NCI-H128 (cell line): Measurements from ENCODE around the gene HEBP1.

ENCODE experiments used
- DNase-seq: peaks from one replicate; lab custom pipeline; 2025; ENCODE audit not compliant: unreplicated experiment; lab: John Stamatoyannopoulos, UW

HEBP1 gene

DNA sequence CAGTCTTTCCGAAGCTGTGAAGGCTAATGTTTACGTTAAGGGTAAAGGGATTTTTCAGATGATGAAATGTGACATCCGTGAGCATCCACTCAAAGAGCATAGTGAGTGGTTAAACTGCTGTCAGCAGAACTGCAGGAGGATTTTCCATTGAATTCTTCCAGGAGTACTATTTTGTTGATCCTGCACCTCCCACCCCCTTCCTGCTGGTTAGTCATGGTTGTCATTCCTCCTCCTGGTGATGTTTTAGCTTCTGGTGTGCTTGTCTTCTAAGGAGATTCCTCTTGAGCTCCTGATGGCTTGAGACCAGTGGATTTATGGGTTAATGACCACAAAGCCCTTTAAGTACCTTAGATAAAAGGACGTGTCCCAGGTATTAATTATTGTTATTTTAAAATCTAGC, 45.7 kb downstream of the HEBP1 start:
- DNase-seq, result no peak

DNA sequence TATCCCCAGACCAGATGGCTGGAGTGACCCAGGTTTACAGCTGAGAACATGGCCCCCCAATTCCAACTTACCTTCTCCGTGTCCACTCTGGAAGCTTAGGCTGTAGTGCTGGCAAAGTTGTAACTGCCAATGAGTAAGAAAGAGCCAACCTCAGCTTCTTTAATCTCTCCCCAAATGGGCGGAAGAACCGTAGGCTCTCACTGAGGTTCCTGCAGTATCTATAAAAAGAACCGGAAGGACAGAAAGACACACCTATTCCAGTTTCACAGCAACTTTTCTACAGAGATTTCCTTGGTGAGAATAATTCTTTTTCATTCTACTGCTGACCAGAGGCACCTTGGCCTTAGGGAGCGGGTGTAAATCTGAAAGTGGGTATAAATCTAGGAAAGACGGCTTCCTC, 48.0 kb downstream of the HEBP1 start, which contains the start of gene GPRC5D:
GPRC5D (minus strand) TSS at position 135 of the 400 bp plus-strand sequence. CDS start 1,786 bp downstream, outside the sequence.
- DNase-seq, result no peak

DNA sequence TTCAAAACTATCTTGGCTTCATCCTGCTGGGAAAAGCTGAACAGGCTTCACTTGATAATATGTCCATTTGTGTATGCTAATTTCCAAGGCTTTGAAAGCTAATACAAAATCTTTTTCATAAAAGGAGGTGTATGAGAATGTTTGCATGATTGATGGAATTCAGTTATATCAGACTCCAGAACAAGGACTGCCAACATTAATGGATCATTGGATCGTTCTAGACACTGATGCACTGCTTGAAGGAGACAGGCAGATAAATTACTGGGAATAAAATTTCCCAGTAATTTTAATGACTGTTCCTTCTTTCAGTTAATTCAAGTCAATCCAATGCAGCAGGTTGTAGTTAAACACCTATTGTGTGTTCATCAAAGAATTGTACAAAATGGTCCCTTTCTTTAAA, 48.6 kb downstream of the HEBP1 start:
- DNase-seq, result no peak

DNA sequence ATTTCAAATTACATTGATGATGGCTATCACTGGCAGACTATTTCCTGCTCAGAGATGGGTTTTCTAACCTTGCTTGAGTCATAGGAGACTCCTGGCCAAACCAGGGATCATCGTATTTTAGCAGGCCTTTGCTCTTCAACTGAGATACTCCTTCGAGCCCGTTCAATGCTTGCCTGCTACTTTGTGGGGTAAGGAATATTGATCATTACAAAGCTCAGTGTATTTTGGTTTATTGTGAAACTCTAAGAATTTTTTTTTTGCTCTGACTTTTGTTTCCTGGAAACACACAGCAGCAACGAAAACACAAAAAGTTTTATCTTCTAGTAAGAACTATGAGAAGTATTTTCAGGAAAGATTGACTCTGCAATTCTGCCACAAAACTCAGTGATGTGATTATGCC, 52.2 kb downstream of the HEBP1 start:
- DNase-seq, result no peak

DNA sequence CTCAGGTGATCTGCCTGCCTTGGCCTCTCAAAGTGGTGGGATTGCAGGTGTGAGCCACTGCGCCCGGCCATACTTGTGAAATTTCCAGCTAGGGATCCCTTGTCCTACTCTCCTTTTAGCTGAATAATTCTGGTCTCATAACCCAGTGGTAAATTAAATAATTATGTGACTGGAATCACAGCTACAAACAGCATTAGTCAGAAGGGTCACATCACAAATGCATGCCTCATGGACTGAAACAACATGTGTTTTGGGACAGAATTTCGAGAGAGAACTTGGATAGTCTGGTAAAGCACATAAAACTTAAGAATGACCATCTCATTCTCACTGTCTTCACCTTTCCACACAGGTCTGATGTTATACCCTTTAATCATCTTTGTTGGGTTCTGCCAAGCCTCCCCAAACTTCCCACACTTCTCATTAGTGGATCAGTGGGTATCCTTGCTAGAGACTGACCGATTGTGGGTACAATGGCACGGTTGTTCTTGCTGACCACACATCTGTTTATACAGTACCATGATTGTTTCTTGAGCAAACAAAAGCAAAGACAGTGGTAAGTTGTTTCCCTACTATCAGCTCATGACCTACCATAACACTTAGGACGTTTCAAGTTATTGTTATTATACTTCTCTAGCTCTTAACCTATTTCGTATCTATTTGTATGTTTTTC, 53.2 kb downstream of the HEBP1 start:
- no peak for DNase-seq

DNA sequence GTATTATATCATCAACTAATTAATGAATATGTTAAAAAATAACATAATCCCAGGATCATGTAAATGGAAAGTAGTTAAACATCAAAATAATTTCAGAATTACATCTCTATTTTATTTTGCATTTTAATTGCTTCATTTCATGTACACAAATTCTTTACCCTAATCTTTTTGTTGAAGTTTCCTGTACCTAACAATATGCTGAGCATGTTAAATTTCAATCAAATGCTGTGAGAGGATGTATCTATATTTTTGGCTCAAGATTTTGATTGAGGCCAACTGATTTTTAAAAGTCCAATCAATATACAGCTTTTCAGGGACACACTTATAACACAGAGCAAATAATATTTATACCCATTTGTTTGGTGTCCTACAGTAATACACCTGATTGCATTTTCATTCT, 54.5 kb downstream of the HEBP1 start:
- no peak for DNase-seq

DNA sequence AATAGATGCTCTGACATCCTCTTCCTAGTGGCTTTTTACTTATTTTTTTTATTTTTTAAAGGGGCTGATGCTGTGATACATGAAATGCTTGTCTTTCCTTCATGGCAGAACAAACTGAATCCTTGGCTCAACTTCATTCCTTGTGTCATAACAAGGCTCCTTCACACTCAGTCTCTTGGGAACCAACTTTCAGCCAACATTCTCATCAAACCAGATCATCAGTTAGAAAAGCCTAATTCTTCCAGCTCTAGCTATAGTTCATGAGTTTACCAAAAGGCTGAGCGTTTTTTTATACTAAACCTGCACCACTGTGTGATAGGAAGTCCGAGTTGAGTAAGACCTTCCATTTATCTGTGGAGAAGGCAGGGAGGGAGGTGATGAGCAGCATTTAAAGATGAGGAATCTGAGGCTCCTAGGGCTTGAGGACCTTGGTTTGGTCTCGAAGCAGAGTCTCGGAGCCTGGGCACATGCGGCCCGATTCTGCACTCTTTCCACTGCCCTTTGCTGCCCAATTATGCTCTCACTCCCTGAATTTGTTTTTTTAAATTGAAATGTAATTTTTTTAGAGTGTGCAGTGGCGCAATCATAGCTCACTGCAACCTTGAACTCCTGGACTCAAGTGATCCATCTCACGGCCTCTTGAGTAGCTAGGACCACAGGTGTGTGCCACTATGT, 56.3 kb downstream of the HEBP1 start:
- DNase-seq, result no peak

DNA sequence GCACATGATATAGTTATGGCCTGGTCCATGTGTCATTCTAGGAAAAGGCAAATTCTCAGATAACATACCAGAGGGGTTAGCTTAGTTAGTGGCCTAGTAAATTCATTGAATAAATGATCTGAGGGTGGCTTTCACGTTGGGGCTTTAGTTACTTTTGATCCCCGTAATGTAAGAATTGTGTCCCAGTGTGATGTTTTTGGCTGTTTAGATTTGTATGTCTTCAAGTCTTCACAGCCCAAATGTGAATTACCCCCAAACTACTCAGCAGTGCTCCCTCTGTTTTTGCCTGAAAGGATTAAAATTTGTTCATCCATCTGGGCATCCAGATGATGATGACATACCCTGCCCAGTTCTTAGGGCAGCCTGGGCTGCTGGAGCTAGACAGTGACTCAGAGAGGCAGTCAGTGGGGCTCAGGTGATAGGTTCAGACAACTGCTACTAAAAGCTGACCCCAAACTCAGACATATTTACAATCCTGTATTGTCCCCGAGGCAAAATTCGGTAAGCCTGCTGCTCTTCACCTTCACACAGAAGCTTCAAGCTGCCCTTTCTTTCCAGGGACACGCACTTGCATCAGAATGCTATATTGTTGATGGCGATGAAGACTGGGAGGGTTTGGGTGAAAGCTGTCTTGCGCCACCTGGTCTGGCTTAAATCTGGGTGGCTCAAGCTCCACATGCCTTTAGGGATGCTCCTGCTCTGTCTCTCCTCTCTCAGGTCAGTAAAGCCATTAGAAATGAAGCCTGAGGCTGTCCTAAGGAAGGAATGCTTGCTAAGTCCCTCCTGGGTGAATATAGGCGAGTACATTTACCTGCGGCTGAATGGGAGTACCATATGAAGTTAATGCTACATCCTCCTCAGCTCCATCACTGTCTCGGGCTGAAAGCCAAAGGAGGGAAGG, 58.4 kb downstream of the HEBP1 start:
- no peak for DNase-seq

DNA sequence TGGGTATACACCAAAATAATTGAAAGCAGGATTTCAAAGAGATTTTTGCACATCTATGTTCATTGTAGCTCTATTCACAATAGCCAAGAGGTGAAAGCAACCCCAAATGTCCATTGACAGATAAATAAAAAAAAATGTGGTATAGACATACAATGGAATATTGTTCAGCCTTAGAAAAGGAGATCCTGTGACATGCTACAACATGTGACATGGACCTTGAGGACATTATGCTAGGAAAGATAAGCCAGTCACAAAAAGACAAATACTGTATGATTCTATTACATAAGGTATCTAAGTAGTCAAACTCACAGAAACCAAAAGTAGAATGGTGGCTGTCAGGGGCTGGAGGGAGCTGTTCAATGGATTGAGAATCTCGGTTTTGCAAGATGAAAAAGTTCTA, 60.2 kb downstream of the HEBP1 start:
- no peak for DNase-seq

DNA sequence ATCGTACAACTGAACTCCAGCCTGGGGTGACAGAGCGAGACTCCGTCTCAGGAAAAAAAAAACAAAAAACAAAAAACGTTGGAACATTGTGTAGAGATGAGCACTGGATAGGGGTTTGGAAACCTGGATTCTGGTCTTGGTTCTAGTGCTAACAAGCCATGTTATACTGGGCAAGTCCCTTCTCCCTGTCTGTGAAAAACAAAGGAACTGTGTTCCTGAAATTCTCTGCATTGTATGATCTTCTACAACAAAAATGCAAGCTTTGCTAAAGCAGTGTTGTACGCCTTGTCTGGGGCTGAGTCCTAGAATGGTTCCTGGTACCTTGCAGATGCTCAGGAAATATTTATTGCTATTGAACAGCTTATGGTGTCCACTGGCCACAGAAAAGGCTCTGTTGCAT, 61.5 kb downstream of the HEBP1 start:
- no peak for DNase-seq

DNA sequence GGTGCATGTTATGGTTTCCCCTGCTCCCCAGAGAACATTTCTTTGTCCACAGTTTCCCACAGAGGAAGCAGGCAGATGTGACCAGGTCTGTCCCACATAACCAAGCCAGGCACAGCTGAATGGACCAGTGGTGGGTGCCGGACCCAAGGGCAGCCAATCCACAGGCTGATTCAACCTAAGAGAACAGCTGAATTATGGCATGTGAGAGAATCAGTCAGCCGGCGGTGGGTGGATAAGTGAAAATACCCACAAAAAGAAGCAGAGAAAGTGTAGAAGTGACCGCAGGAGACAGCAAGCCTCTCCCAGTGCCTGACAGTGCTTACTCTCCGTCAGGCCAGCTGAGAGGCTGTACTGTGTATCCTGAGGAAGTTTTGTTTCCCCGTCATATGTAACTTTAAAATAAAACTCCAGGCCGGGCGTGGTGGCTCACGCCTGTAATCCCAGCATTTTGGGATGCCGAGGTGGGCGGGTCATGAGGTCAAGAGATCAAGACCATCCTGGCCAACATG, 63.0 kb downstream of the HEBP1 start:
- DNase-seq, result no peak

DNA sequence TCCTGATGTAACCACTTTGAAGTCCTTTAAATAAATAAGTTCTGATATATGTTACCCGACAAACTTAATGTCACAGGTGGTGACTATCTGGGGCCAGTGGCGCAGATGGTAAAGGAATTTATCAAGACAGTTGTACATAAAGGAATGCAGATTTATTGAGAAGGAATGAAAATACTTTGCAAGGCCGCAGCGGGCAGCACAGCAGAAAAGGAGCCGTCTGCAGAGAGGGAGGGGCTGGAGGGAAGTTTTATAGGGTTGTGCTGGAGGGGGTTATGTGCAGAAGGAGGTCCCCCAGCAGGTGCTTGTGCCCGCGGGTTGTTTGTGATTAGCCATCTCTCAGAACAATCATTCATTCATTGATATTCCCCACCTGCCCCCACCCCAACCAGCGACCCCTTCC, 65.5 kb downstream of the HEBP1 start:
- no peak for DNase-seq

DNA sequence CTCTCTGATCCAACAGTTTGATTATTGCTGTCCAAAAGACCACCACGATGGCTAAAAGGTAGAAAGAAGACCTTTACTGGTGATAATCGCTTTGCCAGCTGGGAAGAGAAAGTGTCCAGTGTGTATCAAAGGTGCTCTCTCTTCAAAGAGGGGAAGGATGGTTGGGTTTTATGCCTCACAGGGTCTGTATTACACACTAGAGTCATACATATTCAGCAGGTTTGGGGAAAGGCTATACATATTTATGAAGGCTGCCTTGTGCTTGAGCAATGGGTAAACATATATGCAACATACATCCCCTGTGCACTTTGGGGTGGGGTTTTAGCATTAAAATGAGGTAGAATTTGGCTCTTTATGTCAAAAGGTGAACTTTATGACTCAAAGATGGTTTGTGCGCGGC, 66.3 kb downstream of the HEBP1 start:
- DNase-seq, result no peak

DNA sequence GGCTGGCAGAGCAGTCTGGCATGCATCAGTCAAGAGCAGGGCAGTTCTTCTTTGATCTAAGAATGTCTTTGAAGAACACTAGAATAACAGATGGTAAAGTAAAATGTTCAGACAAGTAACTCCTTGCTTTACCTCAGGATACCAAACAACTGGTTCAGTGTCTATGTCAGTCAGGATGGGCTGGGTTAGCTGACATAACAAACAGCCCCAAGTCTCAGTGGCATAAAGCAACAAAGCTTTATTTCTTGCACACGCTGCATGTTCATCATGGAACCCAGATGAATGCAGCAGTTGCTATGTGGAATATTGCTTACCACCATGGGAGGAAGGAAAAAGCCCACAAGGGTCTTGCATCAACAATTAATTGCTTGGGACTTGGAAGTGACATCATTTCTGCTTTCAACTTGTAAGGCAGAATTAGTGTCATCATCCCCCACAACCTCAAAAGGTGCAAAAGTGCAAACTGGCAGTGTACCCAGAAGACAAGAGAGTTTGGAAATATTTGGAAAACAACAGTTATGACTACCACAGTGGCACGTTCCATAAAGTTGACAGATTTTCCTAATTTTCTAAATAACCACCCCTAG, 69.3 kb downstream of the HEBP1 start:
- no peak for DNase-seq

DNA sequence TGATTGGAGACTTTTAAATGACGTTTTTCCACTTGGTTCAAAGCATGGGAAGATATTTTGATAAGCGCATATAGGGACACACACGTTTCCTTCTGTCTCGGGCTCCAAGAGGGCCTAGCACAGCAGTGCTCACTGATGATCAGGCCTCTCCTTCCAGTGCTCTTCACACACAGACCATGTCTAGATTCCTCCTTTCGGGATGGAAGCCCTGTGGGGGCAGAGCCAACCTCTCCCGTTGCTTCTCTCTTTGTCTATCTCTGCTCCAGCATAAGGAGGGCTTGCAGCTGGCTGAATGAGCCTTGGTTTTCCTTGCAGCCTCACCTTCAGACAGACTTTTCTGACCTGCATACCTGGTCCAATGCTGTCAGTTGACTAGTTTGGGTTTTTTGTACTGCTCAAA, 70.4 kb downstream of the HEBP1 start:
- DNase-seq, result no peak

DNA sequence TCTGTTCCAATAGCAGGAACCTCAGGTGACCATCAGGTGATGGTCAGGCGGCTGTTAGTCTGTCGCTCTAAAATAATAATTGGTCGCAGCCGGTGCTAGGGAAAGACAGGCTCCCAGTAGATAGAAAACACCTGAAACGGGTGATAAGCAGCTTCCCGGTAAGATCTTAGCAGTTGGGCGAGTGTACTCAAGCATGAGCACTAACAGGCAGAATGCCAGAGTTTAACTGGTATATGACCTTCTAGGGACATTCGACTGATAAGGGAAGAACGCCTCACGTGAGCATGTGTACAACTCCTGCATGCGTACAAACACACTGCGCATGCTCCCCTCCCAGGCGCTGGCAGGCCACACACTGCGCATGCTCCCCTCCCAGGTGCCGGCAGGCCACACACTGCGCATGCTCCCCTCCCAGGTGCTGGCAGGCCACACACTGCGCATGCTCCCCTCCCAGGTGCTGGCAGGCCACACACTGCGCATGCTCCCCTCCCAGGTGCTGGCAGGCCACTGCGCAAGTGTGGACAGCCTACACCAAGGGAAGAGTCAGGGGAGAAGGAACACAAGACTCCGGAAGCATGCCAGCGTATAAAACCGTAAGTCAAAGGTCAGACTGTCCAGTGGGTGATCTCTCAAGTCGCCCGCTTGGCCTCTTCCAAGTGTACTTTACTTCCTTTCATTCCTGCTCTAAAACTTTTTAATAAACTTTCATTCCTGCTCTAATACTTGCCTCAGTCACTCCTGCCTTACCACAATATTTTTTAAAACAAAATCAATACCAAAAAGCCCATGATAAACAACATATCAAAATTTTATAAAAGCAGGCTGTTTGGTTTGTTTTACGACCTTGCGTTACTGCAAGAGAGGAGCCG, 72.6 kb downstream of the HEBP1 start:
- DNase-seq, result no peak

DNA sequence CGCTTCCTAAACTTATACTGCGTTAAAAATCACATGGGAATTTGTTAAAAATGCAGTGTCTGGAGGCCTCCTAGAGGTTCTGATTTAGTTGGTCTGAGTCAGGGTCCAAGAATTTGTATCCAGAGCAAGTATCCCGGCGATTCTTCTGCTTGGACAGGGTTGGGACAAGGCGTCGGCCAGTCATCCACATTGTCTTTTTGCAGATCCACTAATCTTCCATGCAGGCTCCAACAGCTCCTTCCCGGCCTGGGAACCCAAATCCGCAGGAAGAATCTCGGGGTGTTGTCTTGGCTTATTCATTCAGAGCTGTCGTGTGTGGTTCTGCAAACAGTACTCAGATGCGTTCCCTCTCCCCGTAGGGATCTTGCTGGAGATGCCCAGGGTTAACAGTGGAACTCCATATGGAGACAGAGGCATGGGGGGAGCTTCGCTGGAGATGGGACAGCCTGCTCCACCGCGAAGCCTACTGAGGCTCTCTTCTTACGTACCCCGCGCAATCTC, 73.4 kb downstream of the HEBP1 start:
- DNase-seq, result no peak

DNA sequence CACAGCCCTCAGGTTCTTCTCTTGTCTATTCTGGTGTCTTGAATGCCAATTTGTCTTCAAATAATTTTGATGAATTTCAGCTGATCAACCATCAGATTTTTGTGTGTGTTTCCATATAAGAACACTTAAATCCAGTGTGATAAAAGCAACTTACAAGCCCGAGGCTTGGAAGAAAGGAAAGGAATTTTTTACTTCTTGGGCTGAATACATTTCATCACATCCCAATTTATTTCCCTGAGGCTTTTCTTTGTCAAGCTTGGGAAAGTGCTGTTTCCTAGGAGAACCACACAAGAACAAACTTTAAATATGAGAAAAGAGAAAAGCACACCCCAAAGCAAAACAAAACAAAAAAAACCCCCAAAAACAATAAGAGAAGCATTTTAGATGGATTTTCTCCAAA, 74.7 kb downstream of the HEBP1 start:
- no peak for DNase-seq
